ENCODE data around the gene DGLUCY.

- TF ChIP-seq EZH2phosphoT487 (IDR thresholded peaks at IDR 0.05; ENCODE audit: insufficient read depth, low read depth) (no peak), EZH2 (IDR thresholded peaks at IDR 0.05; ENCODE audit: insufficient read depth, poor library complexity, severe bottlenecking) (no peak)
Observed at GRCh38 chr14:91233936-91234790, 120.3 kb downstream of the DGLUCY start.

Measured in GM23248 (cell line).